Activated CD4-positive, alpha-beta T cell treated with anti-CD3 and anti-CD28 coated beads for 4 hours (primary cell): ENCODE data around the gene CCDC192.

Experiments
- DNase-seq, 2 donors: peaks; one replicate each; pipeline ENCODE4 v3.0.0-alpha.2; 2020

The CCDC192 gene

DNA sequence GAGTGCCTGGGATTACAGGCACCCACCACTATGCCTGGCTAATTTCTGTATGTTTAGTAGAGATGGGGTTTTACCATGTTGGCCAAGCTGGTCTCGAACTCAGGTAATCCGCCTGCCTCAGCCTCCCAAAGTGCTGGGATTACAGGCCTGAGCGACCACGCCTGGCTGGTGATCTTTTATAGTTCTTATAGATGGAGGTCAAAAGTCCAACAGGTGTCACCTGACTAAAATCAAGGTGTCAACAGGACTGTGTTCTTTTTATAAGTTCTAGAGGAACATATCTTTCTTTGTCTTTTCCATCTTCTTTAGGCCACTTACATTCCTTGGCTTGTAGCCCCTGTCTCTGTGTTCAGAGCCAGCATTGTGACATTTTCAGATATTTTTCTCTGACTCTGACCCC, 224.9 kb downstream of the CCDC192 start:
- DNase-seq = no peak

DNA sequence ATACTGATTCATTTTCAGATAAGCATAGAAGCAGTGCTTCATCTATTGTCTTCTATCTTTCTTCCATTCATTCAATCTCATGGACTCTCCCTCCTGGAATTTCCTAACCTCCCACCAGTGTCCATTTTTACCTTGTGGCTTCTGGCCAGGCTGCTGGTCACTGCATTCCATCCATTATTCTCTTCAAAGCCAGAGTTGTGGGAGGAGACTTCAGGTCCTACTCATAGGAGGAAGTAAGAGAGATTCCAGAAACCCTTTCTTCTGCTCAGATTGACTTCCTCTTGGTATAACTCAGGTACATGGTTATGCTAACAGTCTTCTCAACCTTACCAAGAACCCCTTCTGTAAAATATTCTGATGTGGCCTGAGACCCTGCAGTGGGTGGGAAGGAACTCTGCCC, 227.1 kb downstream of the CCDC192 start:
- DNase-seq = no peak

DNA sequence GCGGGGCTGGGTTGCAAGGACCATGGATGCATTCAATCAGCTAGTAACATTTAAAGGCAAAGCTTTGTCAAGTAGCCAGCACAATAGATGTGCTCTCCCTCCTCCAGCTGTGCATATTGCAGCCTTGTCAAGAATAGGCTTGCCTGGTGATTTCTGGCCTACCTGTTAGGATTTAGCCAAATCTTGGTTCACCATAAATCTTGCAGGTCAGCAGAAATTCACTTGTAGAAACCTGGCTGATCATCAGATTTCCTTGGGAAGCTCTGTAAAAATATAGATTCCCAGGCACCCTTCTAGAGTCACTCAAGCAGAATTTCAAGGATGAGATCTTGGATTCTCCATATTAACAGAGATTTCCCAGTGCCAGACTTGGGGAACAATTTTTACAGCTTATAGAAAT, 228.2 kb downstream of the CCDC192 start:
- no peak for DNase-seq

GRCh38 chr5:127933348-127933747, 230.2 kb downstream of the CCDC192 start:
- DNase-seq = no peak

- no peak for DNase-seq
Measured at GRCh38 chr5:127934791-127935256, 231.6 kb downstream of the CCDC192 start.

DNA sequence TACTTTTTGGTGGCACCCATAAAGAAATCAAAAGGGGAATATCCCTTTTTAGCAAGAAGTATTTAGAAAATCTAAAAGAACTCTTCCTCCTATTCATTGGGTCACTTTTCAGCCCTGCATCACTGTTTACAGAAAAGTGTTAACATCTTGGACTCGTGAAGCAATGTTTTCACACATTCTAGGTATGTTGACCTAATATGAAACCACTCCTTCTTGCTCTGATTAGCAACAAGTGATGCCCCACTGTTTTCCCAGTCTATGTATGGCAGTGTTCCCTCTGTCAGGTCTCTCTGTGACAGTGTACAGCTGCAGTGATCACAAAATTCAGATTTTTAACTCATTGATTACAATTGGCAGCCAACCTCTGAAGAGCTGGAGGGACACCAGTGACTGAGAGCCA, 232.2 kb downstream of the CCDC192 start:
- no peak for DNase-seq

DNA sequence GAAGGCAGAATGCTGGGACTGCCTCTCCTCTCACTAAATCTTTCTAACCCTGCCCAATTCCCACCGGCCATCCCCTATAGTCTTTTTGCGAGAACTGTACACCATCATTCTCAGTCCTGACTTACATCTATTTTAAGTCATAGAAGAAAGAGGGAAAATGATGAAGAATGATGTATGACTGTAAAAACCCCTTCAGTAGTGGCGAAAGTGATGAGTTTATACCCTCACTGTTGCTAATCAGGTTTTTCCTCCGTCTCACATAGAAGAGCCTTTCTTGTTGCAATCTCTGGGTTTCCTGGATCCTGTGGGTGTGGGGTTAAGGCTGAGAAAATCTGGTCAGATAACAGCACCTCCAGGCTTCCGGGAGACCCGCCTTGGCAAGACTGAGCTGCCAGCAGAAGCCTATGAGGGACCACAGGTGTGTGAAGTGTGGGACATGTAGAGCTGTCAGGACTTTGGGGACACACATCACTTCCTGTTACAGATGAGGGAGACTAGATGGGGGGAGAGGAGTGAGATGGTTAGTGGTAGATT, 233.3 kb downstream of the CCDC192 start:
- no peak for DNase-seq

DNA sequence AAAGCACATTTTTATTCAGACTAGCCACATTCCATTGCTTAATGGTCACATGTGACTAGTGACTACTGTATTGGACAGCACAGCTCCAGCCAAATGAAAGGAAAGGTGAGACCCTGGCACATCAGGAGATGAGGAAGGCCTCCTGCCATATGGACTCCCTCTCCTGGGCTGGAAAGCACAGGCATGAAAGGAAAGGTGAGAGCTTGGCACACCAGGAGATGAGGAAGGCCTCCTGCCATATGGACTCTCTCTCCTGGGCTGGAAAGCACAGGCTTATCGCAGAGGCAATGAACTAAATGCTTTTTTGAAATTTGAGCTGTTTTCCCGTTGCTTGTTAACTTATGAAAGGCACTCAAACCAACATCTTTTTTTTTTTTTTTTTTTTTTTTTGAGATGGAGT, 235.6 kb downstream of the CCDC192 start:
- DNase-seq = no peak

GRCh38 chr5:127940854-127941253, 237.7 kb downstream of the CCDC192 start:
- DNase-seq = no peak

- no peak for DNase-seq
Measured at GRCh38 chr5:127941646-127942045, 238.5 kb downstream of the CCDC192 start.

- DNase-seq = no peak
Measured at GRCh38 chr5:127942246-127943060, 239.3 kb downstream of the CCDC192 start.

DNA sequence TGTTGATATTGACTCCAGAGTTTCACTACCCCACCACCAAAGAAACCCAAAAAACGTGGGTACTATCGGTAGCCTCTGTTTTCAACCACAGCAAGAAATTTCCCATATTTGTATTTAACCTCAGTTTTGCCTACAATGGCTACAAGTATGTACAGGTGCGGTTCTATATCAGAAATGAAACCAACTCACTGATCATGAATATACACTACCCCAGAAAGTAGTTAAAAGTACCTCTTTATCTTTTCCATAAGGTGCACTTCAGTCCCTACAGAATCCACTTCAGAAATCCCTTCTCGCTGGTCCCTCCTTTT, 239.8 kb downstream of the CCDC192 start:
- DNase-seq = no peak

DNA sequence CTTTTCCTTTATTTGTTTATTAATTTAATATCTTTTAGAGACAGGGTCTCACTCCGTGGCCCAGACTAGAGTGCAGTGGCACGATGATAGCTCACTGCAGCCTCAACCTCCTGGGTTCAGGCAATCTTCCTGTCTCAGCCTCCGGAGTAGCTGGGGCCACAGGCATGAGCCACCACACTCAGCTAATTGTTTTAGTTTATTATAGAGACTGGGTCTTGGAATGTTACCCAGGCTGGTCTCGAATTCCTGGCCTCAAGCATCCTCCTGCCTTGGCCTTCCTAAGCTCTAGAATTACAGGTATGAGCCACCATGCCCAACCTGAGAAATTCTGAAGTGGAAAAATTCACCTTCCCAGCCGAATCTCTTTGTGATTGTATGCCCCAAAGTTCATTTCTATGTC, 240.9 kb downstream of the CCDC192 start:
- DNase-seq = no peak

- no peak for DNase-seq
Measured at GRCh38 chr5:127947941-127948340, 244.8 kb downstream of the CCDC192 start.

DNA sequence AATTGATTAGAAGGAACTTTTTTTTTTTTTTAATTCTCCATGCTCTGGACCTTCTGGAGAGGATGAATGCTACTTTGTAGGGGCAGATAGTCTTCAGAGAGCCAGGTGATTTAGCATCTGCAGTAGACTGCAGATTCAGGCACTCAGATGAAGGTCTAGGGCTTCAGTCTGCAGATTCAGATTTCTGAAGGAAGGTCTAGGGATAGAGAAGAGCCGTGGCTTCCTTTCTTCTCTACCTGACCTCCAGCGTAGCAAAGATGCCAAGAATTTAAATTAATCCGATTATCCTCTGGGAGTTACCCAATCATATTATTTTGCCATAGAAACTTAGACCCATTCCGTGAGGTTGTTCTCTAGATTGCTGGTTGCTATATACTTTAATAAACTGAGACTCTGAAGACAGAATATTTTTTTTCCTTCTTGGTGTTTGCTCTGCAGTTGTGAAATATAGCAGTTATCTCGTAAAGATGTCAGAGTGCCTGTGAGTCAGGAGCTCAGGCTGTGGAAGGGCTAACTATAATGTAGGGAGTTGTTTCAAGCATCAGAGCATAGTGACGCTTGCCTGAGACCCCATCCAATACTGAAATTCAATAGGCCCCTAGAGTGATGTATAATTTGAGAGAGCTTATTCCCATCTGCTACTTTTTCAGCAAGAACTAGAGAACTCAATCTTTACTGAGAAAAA, 247.7 kb downstream of the CCDC192 start:
- DNase-seq = no peak

GRCh38 chr5:127951791-127952190, 248.6 kb downstream of the CCDC192 start:
- no peak for DNase-seq

- no peak for DNase-seq
Measured at GRCh38 chr5:127957183-127957582, 254.0 kb downstream of the CCDC192 start.

GRCh38 chr5:127957701-127958239, 254.6 kb downstream of the CCDC192 start:
- no peak for DNase-seq

DNA sequence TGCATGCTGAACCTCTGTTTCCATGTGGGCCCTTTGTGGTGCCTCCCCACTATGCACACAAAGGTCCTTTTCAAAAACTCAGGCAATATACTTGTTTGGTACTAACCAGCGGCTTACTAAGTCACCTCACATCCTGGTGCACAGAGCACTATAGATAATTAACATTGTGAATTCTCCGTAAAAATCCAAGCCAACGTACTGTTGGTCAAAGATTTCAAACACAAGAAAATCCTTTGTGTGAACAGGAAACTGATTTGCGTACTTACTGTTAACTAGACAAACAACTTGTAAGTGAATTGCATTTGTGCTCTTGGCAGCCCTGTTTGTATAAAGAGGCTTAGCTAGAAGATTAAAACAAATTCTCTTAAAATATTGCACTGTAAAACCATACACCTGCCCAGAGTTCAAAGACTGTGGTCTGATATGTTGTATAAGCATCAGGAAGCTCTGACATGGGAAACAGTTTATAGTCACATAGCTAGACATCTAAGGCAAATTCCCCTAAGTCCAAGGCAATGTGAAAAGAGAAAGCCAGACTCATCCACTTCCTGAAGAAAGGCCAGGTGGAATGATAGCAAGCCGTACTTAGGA, 255.3 kb downstream of the CCDC192 start:
- DNase-seq = no peak

DNA sequence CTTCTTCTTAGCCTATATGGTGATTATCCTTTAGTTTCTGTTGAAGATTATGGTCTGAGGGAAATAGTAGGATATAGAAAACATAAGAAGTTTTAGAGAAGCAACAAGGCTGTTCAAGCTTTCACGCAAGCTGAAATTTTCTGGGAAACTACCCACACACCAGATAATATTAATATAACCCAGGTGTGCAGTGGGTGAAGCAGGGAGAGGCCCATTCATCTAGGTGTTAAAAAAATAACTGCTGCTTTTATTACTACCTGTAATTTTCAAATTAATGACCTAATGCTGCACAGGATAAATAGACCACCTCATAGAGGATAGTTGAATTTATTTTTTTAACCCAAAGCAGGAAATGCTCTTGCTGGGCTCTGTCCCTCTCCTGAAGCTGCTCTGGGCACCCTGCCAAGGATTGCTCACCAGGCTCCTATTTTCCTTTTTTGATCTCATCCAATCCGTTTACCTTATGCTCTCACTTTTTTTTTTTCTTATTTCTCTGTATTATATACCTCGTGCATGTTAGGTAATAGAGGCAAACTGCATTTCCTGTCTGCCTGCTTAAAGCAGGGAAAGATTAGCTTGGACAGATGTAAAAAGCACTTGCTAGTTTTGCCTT, 256.1 kb downstream of the CCDC192 start:
- DNase-seq = no peak

DNA sequence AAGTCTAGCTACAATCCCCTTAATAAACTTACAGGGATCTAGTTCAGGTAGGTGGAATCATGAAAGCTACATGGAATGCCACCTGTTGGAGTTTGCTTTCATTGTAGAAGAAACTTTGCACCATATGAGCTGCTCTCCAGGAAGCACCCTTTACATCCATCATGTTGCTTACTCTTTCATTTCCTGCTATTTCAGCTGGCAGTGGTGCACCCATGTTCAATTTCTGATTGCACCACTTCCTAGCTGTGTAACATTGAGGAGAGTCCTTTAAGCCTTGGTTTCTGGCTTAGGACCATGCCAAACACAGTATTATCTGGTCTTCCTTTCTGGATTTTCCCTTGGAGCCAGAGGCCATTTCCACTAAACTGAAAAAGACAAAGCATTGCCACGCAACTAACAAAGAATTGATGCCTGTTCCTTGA, 257.1 kb downstream of the CCDC192 start:
- DNase-seq = no peak

DNA sequence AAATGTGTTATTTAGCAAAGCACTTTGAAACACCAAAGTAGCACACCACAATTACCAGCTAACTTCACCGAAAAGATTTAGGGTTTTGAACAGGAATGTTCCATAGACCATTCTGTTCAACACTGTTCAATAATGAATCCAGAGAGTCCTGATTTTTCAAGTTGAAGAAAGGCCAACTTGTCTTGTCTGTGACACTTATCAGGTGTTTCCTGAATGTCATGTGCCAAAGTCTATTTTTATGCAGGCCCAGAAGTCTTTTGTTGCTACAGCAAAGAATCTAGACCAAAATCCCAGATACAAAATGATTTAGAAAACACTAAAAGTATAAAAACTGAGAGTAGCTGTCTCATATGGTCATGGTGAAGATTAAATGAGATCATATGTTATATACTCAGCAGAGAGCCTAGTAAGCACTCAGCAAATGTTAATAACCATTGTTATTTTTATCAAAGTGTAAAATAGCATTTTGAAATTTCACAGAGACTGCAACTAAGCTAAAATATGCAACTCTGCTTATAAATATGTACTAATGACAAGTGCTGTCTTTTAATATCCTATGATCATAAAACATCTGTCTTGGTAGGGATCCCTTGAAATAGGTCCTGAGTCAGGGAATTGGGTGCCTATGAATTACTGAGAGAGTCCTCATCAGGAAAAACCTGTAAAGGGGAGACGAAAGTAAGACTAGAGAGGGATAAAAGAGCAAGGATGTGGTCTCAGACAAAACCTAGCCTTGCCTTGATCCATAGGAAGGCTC, 258.0 kb downstream of the CCDC192 start:
- DNase-seq = no peak
